NK-92 (cell line): ENCODE measurements around the gene KLK2.

Experiments used
- DNase-seq: peaks from one replicate; lab custom pipeline; 2025; ENCODE audit not compliant: unreplicated experiment; lab: John Stamatoyannopoulos, UW

KLK2 gene

DNA sequence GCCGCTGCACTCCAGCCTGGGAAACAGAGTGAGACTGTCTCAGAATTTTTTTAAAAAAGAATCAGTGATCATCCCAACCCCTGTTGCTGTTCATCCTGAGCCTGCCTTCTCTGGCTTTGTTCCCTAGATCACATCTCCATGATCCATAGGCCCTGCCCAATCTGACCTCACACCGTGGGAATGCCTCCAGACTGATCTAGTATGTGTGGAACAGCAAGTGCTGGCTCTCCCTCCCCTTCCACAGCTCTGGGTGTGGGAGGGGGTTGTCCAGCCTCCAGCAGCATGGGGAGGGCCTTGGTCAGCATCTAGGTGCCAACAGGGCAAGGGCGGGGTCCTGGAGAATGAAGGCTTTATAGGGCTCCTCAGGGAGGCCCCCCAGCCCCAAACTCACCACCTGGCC is at the start of gene KLK2:
KLK2 (plus strand) TSS at position 384 of the 400 bp plus-strand sequence. CDS start 35 bp downstream, outside the sequence.
- no peak for DNase-seq

DNA sequence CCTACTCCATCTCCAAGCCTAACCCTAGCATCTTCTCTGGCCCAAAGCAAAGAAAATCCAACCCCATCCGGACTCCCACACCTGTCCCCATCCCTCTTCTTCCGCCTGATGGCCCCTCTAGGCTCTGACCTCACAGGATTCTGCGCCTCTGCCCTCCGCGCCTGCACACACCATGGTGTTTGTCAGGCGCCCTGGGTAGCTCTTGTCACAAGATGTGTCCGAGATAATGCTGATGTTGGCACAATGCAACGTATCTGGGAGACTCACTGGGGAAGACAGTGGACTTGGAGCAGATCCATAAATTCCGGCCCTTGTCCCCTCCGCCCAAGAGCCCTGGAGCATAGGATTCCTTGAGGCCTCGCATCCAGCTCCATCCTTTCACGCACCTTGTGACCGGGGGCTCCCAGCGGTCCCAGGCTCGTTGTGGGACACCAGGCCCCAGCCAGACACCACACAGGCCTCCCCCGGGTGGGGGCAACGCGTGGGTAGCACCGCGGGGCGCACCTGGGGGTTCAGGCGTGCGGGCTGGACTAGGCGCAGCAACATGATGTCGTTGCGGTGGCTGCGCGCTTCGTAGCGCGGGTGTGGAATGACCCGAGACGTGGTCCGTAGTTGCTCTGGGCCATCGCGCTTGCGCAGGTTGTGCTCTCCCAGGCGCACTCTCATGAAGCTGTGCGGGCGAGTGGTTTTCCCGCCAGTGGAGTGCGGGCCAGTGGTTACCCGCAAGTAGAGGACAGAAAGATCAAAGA is 46.6 kb upstream of the KLK2 start:
- no peak for DNase-seq

DNA sequence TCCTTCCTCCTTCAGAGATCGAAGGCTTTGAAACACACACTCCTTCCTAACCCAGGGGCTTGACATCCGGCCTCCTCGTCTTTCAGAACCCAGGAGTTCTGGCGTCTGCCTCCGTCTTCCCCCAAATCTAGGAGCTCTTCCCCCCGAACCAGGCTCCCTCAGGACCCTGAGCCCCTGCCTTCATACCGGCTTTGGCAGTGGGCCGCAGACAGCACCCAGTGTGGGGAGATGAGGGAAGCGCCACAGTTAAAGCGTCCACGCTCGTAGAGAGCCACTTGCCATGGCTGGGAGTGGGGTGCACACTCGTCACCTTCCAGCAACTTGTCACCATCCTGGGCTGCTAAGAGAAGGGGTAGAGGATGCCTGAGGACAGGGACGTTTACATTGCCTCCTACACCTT is 45.8 kb upstream of the KLK2 start:
- no peak for DNase-seq

DNA sequence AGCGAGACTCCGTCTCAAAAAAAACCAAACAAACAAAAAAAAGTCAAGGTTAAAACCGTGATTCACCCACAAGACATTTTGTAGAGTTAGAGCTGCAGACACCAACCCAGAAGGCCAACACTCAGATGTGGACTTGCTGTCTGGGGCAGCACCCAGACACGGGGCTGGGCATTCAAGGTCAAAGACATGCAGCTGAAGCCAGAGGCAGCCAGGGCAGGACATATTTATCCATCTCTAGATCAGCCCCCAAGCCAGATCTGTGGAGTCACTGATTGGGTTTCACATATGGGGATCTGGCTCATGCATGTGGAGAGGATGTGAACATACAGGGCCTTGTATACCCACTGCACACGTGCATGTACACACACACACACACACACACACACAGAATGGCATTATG is 43.4 kb upstream of the KLK2 start:
- DNase-seq = no peak

DNA sequence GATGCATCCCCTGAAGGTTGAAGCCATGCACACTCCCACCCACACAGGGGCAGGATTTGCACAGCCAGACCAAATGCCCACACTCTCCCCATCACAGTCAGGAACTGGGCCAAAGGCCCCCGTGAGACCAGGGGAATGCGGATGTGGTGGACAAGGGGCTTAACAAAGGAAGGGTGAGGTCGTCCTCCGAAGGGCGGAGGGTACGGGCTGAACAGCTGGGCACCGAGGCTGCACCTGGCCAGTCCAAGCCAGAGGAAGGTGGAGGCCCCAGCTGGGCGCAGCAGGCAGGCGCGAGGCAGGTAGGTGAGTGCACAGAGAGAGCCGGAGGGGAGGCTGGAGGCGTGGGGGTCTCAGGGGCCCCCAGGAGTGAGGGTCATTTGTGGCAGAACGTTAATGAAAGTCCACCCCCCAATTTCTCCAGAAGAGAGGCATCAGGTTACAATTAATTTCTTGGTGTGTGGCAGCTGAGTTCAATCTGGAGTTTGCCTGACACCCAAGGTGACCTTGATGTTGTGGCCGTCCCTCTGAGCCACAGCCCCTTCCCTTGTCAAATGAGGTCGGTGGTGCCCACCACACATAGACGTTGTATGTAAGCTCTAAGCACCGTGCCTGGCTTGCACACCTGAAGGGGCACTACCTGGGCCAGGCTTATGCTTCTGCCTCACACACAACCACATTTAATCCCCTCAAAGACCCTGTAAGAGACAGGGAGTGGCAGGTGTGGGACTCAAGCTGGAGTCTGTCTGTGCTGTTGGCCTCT is 42.8 kb upstream of the KLK2 start:
- no peak for DNase-seq

DNA sequence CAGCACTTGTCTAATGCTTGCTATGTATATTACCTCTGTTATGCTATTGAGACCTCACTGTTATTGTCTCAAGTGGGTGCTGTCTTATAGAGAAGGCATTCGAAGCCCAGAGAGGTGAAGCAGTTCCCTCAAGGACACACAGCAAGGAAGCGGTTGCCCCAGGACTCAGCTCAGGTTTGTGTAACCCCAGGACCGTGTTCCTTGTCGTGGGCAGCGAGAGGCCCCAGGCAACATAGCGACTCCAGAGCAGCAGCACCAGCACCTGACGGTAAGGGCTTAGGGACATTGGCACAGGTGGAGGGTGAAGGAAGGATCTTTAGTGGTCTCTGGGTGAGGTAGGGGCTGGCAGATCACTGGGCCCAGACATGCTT is 42.2 kb upstream of the KLK2 start:
- DNase-seq = no peak

DNA sequence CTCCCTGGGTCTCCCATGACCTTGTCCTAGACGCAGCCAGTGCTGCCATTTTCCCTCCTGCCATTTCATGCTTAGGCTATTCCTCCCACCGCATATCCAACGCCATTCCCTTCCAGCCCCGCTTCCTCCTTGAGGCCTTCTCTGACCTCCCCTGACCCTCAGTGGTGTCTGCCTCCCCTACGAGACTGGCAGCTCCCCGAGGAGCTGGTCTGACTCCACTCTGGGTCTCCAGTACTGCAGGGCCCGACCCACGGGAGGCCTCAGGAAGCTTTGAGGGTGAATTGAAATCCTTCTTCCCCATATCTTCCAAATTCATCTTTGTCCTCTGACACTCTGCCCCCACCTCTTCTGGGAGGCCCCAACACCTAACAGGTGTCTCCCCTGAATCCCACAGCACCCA is 40.6 kb upstream of the KLK2 start:
- no peak for DNase-seq

DNA sequence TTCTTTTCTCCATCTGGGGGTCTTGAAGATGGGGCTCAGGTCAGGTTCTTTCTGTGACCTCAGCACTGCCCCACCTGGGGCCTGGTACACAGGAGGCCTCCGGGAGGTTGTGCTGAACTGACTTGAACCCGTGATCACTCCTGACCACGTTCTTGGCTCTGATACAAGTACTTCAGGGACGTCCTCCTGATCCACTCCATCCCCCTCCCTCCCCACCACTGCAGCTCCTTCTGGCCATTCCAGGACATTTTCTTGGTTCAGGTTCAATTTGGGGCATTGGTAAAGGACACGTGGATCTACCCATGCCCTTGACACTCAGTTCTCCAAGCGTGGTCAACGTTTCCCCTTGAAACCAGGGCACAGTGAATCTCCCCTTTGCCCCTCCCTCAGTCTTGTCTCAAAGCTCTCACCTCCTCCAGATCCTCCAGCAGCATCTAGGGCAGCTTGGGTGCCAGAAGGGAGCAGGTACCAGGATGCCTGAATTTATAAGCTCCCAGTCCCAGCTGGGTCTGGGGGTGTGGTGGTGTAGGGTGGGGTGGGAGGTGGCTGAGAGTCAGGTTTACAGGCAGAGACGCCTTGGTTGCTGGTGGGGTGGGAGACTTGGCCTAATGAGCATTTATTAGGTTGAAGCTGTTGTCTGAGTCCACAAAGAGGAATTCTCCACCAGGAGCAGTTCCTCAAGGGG is 40.0 kb upstream of the KLK2 start, which contains the start of gene KLK15:
KLK15 (minus strand) TSS at position 458 of the 685 bp plus-strand sequence. CDS start 2,082 bp downstream, outside the sequence.
- no peak for DNase-seq

DNA sequence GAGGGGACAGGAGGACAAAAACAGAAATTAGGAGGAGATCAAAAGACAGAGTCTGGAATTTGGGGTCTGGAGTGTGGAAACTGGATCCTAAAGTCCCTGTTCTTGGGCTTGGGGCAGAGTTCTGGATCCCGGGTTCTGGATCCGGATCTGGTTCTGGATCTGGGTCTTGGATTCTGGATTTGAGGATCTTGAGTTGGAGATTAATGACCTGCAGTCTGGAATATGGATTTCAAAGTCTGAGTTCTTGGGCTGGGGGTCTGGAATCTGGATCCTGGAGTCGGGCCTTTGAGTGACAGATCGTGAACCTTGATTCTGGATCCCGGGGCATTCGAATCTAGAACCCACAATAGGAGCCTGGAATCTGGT is 39.5 kb upstream of the KLK2 start:
- no peak for DNase-seq

DNA sequence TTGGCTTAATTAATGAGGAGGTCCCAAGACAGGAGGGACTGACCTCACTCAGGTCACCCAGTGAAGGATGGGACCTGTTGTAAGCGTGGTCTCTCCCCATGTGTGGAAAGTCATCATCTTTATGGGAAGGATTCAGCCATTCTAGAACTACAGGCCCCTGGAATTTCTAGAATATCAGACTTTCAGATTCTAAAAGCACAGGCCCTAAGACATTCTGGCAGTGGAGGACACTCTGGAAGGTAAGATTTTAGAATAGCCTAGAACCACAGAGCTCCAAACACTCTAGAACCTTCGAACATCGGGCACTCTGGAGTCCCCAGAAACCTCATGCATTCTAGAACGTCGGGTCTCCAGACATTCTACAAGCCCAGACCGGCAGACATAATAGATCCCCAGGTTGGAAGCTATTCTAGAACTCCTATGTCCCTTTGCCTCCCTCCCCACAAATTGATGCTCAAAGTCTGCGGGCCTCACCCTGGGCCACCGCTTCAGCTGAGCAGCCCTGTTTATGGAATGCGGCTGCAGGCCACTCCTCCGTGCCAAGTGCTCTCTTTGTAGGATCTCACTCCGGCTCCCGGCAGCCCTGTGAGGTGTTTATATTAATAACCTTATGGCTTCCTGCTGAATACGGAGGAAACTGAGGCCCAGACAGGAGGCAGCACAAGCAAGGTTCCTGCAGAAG is 38.0 kb upstream of the KLK2 start:
- no peak for DNase-seq

DNA sequence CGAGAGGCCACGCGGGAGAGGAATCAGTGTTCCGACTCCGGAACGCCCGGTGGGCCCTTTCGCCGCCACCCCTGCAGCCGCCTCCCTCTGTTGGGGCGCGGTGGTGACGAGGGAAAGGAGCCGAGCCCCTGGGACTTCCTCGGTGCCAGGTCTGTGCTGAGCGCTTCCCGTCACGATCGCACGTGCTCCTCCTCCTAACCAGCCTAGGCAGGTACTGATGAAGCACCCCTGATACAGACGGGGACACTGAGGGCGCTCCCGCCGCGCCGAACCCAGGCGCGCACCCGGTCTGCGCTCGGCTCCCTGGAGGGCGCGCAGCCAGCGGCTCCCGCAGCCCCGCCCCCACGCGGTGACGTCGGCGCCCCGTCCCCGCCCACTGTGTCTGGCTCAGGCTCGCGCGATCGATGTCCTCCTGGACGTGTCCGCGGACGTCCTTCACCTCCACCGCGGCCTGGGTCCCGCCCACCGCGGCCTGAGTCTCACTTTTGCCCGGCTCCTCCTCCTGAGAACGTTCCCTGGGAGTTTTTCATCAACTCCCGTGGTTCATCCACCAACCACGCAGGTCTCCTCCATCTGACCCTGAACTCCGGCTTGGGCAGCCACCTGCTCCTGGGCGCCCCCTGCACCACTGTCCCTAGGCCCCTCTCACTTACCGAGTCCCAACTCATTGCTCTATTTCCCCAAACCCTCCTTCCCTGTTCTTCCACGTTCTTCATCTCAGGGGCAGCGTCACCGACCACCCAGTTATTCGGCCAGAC is 37.3 kb upstream of the KLK2 start:
- DNase-seq = no peak

DNA sequence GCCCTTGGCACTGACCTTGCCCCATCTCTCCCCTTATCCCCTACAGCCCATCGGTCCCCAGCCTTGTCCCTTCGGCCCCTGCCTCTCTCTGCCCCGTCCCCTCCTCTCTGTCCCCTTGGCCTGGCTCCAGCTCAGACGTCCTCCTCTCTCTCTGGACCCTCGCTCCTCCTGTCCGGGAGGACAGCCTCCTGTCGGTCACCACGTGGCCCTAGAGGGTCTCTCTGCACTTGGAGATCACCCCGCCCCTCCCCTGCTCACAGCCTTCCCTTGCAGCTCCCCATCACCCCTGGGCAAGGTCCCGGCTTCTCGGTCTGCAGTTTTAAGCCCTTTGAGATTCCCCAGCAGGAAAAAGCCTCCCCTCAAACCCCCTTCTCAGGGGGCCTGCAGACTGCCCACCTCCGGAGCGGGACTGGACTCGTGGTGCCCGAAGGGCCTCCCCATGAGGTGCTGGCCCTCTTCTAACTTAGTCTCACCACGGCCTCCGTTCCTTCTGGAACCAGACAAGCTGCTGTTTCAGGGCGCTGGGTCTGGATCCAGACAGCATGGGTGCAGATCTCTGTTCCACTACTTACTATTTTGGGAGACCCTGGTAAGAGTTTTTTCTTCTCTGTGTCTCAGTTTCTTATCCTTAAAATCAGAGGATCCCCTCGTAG is 36.6 kb upstream of the KLK2 start:
- no peak for DNase-seq

DNA sequence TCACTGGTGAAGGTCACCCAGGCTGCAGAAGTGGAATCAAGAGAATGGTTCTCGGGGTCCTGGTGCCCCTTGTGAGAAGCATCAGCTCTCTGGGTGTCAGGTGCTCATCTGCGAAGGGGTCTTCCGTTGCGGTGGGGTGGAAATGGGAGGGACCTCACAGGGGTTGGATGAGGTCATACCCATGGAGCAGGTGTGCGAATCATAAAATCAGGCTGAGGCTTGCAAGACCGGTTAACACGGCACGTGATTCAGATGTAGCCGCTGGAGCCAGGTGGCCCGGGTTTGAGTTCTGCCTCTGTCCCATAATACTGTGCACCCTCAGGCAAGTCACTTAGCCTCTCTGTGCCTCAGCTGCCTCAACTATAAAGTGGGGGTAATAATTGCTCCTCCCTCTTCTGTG is 35.9 kb upstream of the KLK2 start:
- DNase-seq = no peak

DNA sequence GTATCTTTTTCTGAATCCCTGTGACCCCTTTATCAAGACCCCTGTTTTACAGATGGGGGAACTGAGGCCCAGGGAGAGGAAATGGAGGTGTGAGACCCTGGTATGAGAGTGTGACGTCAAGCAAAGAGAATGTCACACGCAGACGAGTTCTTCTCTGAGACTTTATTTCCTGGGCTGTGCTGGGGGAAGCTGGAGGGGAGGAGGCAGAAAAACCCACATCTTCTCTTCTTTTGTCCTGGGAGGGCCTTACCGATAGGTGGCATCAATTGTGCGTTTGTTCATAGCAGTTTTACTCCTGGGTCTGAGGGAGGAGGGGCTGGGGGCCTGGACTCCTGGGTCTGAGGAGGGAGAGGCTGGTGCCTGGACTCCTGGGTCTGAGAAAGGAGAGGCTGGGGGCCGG is 35.0 kb upstream of the KLK2 start:
- no peak for DNase-seq

DNA sequence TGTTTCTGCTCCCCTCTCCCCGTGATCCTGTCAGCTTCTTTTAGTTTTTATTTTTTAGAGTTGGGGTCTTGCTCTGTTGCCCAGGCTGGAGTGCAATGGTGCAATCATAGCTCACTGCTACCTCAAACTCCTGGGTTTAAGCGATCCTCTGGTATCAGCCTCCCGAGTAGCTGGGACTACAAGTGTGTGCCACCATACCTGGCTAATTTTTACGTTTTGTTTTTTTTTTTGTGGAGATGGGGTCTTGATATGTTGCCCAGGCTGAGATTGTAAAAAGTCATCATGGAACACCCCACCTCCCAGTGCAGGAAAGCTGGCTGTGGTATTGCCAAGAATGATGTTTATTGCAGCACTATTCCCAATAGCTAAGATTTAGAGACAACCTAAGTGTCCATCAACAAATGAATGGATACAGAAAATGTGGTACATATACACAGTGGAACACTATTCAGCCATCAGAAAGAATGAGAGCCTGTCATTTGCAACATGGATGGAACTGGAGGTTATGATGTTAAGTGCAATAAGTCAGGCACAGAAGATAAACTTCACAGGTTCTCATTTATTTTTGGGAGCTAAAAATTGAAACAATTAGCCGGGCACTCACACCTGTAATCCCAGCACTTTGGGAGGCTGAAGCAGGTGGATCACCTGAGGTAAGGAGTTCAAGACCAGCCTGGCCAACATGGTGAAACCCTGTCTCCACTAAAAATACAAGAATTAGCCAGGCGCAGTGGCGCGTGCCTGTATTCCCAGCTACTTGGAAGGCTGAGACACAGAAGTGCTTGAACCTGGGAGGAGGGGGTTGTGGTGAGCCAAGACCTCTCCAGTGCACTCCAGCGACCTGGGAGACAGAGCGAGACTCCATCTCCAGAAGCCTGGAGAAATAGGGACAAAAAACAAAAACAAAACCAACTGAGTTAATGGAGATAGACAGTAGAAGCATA is 33.3 kb upstream of the KLK2 start:
- DNase-seq = no peak

DNA sequence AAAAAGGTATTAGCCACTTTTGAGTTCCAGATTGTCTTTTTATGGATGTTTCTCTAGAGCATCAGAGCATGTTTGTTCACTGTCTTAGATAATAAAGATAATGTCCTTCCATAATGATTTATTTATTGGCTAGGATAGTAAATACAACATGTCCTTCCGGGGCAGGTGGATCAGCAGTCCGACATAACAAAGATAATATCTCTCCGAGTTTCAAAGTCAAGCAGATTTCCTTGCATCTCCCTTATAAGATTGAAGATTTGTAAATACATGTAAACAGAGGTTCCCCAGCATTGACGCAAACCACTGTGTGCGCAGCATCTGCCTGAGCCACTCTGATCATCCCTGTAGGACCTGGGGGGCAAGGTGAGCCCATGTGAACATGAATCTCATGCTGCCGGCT is 31.1 kb upstream of the KLK2 start:
- DNase-seq = no peak

DNA sequence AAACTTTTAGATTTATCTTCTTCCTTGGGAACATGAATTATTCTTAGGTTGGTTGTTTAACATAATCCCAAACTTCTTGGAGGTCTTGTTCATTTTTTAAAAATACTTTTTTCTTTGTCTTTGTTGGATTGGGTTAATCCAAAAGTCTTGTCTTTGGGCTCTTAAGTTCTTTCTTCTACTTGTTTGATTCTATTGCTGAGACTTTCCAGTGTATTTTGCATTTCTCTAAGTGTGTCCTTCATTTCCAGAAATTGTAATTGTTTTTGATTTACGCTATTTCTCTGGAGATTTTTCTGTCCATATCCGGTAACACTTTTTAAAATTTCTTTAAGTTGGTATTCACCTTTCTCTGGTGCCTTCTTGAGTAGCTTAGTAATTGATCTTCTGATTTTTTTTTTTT is 30.0 kb upstream of the KLK2 start:
- DNase-seq = no peak

DNA sequence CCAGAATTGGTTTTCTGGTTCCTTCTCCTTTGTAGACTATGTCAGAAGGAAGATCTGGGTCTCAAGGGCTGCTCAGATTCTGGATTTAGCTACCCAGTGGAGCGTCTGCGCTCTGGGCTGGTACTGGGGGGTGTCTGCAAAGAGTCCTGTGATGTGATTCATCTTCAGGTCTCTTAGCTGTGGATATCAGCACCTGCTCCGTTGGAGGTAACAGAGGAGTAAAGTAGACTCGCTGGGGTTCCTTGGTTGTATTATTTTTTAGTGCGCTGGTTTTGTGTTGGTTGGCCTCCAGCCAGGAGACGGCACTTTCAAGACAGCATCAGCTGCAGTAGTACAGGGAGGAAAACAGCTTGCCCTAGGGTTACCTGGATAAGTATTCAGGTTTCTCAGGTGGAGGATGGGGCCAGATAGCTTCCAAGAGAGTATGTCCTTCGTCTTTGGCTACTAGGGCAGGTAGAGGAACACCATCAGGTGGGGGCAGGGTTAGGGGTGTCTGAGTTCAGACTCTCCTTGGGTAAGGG is 29.5 kb upstream of the KLK2 start:
- no peak for DNase-seq
